HEK293 (cell line): Measurements from ENCODE around the gene AOC2.
A peak's percentile ranks its signal among the peaks of the same experiment; 100 is the strongest.

Experiments used
- CTCF ChIA-PET: fragments of 350-600 bp; formaldehyde crosslinking; extraction: SDS; loops from one replicate; lab custom pipeline; 2021; ENCODE audit warnings: antibody characterized with exemption; lab: Yijun Ruan, JAX
- POLR2A ChIA-PET: fragments of 300-600 bp; formaldehyde crosslinking; extraction: SDS; loops from one replicate; lab custom pipeline; 2020; ENCODE audit warnings: antibody characterized with exemption, inconsistent platforms; lab: Yijun Ruan, JAX
- H3K27ac ChIP-seq: fragments of 200-500 bp; sonication (Bioruptor generic); 2 replicates; pipeline ENCODE4 v1.5.1; 2014; ENCODE audit warnings: low read depth, low read length, control low read depth, inconsistent platforms; ENCODE audit errors: extremely low read depth
- H3K36me3 ChIP-seq, 2 experiments: fragments of 200-500 bp in 1 of 2; sonication (Bioruptor generic) in 1 of 2; 1 replicate in 1 of 2; 2 replicates in 1 of 2; pipeline ENCODE4 v1.5.1; 2014 to 2017; ENCODE audit warnings: inconsistent platforms in 2 of 2, low read length in 2 of 2; ENCODE audit not compliant: control insufficient read depth in 2 of 2, insufficient read depth in 1 of 2
- H3K4me1 ChIP-seq: fragments of 200-500 bp; sonication (Bioruptor generic); 2 replicates; pipeline ENCODE4 v1.5.1; 2014; ENCODE audit warnings: mild to moderate bottlenecking, low read length, inconsistent platforms; ENCODE audit not compliant: control insufficient read depth, insufficient read depth
- H3K4me3 ChIP-seq: 2 replicates; pipeline ENCODE4 v1.5.1; 2011; ENCODE audit warnings: low read depth, mild to moderate bottlenecking, control low read depth, low read length, moderate library complexity
- H3K9me3 ChIP-seq: fragments of 200-500 bp; sonication (Bioruptor generic); 2 replicates; pipeline ENCODE4 v1.5.1; 2014; ENCODE audit warnings: low read depth, low read length, inconsistent platforms; ENCODE audit not compliant: control insufficient read depth, insufficient read depth
- ATF2 ChIP-seq: fragments of 450-650 bp; formaldehyde crosslinking; IDR thresholded peaks from 2 replicates; pipeline ENCODE4 v1.5.1; 2016; ENCODE audit warnings: missing biosample characterization, missing genetic modification characterization, low read depth
- HIC1 ChIP-seq: fragments of 450-650 bp; formaldehyde crosslinking; IDR thresholded peaks from 2 replicates; pipeline ENCODE4 v1.5.1; 2016; ENCODE audit warnings: missing biosample characterization, missing genetic modification characterization
- KLF1 ChIP-seq: fragments of 450-650 bp; formaldehyde crosslinking; IDR thresholded peaks from 2 replicates; pipeline ENCODE4 v1.5.1; 2016; ENCODE audit warnings: missing biosample characterization, missing genetic modification characterization
- MEIS1 ChIP-seq: sonication (generic); formaldehyde crosslinking; IDR thresholded peaks from 2 replicates; pipeline ENCODE4 v1.8.1; 2022; ENCODE audit warnings: missing genetic modification reagents, mild to moderate bottlenecking, borderline replicate concordance
- PATZ1 ChIP-seq: fragments of 450-650 bp; formaldehyde crosslinking; IDR thresholded peaks from 2 replicates; pipeline ENCODE4 v1.5.1; 2016; ENCODE audit warnings: missing biosample characterization, missing genetic modification characterization
- SCRT2 ChIP-seq: fragments of 450-650 bp; formaldehyde crosslinking; IDR thresholded peaks from 2 replicates; pipeline ENCODE4 v1.5.1; 2016; ENCODE audit warnings: missing biosample characterization, missing genetic modification characterization
- ZBTB11 ChIP-seq: fragments of 450-650 bp; formaldehyde crosslinking; conservative IDR thresholded peaks from 2 replicates; pipeline ENCODE4 v1.5.1; 2016; ENCODE audit warnings: low read depth, missing biosample characterization, missing genetic modification characterization
- ZBTB20 ChIP-seq: fragments of 450-650 bp; formaldehyde crosslinking; IDR thresholded peaks from 2 replicates; pipeline ENCODE4 v1.5.1; 2016; ENCODE audit warnings: missing biosample characterization, missing genetic modification characterization
- ZFHX2 ChIP-seq: fragments of 450-650 bp; formaldehyde crosslinking; conservative IDR thresholded peaks from 2 replicates; pipeline ENCODE4 v1.5.1; 2016; ENCODE audit warnings: missing biosample characterization, missing genetic modification characterization
- ZIC2 ChIP-seq: fragments of 450-650 bp; formaldehyde crosslinking; IDR thresholded peaks from 2 replicates; pipeline ENCODE4 v1.5.1; 2016; ENCODE audit warnings: missing biosample characterization, missing genetic modification characterization
- ZNF274 ChIP-seq, 2 experiments: fragments of 200-500 bp in 1 of 2; fragments of 450-650 bp in 1 of 2; sonication (Bioruptor generic) in 1 of 2; formaldehyde crosslinking in 1 of 2; IDR thresholded peaks; 2 replicates each; pipeline versions ENCODE4 v1.5.1 to v1.6.1; 2014 to 2016; ENCODE audit warnings: borderline replicate concordance in 1 of 2, inconsistent platforms in 1 of 2, low read length in 1 of 2, missing biosample characterization in 1 of 2, missing genetic modification characterization in 1 of 2
- ZNF280C ChIP-seq: fragments of 450-650 bp; formaldehyde crosslinking; IDR thresholded peaks from 2 replicates; pipeline ENCODE4 v1.5.1; 2016; ENCODE audit warnings: missing biosample characterization, missing genetic modification characterization
- ZNF335 ChIP-seq: fragments of 450-650 bp; formaldehyde crosslinking; conservative IDR thresholded peaks from 2 replicates; pipeline ENCODE4 v1.5.1; 2016; ENCODE audit warnings: missing biosample characterization, missing genetic modification characterization
- ZNF580 ChIP-seq: fragments of 450-650 bp; formaldehyde crosslinking; IDR thresholded peaks from 2 replicates; pipeline ENCODE4 v1.5.1; 2016; ENCODE audit warnings: missing biosample characterization, missing genetic modification characterization
- ZNF629 ChIP-seq: fragments of 450-650 bp; formaldehyde crosslinking; IDR thresholded peaks from 2 replicates; pipeline ENCODE4 v1.5.1; 2017; ENCODE audit warnings: missing biosample characterization, missing genetic modification characterization
- ZNF664 ChIP-seq: fragments of 450-650 bp; formaldehyde crosslinking; IDR thresholded peaks from 2 replicates; pipeline ENCODE4 v1.5.1; 2016; ENCODE audit warnings: missing biosample characterization, missing genetic modification characterization
- ZNF768 ChIP-seq: fragments of 450-650 bp; formaldehyde crosslinking; IDR thresholded peaks from 2 replicates; pipeline ENCODE4 v1.5.1; 2018; ENCODE audit warnings: missing biosample characterization, mild to moderate bottlenecking, missing genetic modification characterization
- ZSCAN23 ChIP-seq: fragments of 450-650 bp; formaldehyde crosslinking; IDR thresholded peaks from 2 replicates; pipeline ENCODE4 v1.5.1; 2016; ENCODE audit warnings: missing biosample characterization, missing genetic modification characterization

The AOC2 gene

GRCh38 chr17:42821176-42821575 lies 23.2 kb upstream of the AOC2 start (continued):
- TF ChIP-seq ATF2 (tag by site-specific recombination) (no peak), ZIC2 (tag by site-specific recombination) (no peak), PATZ1 (no peak), ZNF335 (tag by site-specific recombination) (no peak)

- peaks cover 4 to 5% of the 10 kb centered on the region in 2 experiments; a peak in 2 of 3 replicates for H3K36me3 ChIP-seq
- ChIA-PET CTCF (interaction anchor here (0.5 kb wide), 1 partner anchor 26 kb away, joined by 4 read pairs; no protein-coding TSS in a partner anchor), POLR2A (no interaction called here)
- no peak overlapping the region for H3K27ac ChIP-seq
- 0 out of 2 replicates have a peak, but pooled peaks cover 4% of the 10 kb centered on the region for H3K4me1 ChIP-seq
- no peaks in the 10 kb centered on the region for H3K9me3 ChIP-seq
- no peak for TF ChIP-seq KLF1 (tag by site-specific recombination)
- TF ChIP-seq ZNF768 (tag by site-specific recombination): no peak
- TF ChIP-seq SCRT2: no peak
- no peak for TF ChIP-seq ZNF274 (IDR thresholded peaks at IDR 0.05; ENCODE audit: low read length)
- no peak for TF ChIP-seq ZNF274 (tag by site-specific recombination; IDR thresholded peaks at IDR 0.05; ENCODE audit: borderline replicate concordance)
- no peak for TF ChIP-seq ZBTB11 (tag by site-specific recombination)
- TF ChIP-seq ZNF664 (tag by site-specific recombination): peak; percentile 97
- TF ChIP-seq ZSCAN23 (tag by site-specific recombination): no peak
- no peak for TF ChIP-seq ZFHX2
- no peak overlapping the region for H3K4me3 ChIP-seq
Measured at GRCh38 chr17:42827472-42827871, 16.9 kb upstream of the AOC2 start.

- ChIA-PET CTCF (interaction anchor here (0.7 to 6.4 kb wide), 5 partner anchors 9 to 255 kb away, joined by 3 to 52 read pairs (median 3); partner anchors contain the start of gene BECN1), POLR2A (interaction anchor here (0.6 kb wide), 1 partner anchor 993 kb away, joined by 4 read pairs; no protein-coding TSS in a partner anchor)
Measured at GRCh38 chr17:42830971-42831370, 13.4 kb upstream of the AOC2 start.

More at GRCh38 chr17:42830971-42831370, 13.4 kb upstream of the AOC2 start:
- no peaks in the 10 kb centered on the region for H3K9me3 ChIP-seq
- no peak overlapping the region for H3K4me3 ChIP-seq
- TF ChIP-seq ZNF629: no peak
- no peak for TF ChIP-seq MEIS1 (CRISPR knock-in tag)
- no peak for TF ChIP-seq ZBTB20
- no peak for TF ChIP-seq ZNF580 (tag by site-specific recombination)
- no peak for TF ChIP-seq ZNF280C
- TF ChIP-seq HIC1 (tag by site-specific recombination): no peak
- H3K27ac ChIP-seq: no peak overlapping the region
- H3K36me3 ChIP-seq: peaks cover 16 to 17% of the 10 kb centered on the region in 2 experiments
- H3K4me1 ChIP-seq: peaks cover 5% of the 10 kb centered on the region
